Large intestine (tissue), 3 donors: ENCODE results near the gene PLOD2. TPM values are rescaled to one million over a fixed set of nuclear protein-coding genes. Genes with fewer than 3 reads are reported as not detected.

Source experiments
- DNase-seq, 2 donors: peaks; one replicate each; pipeline versions ENCODE4 v3.0.0 to v3.0.0-alpha.2; 2013
- H3K27ac ChIP-seq: one replicate; pipeline ENCODE4 v1.5.1; 2013; ENCODE audit warnings: low read length
- H3K27me3 ChIP-seq: 2 replicates; pipeline ENCODE4 v1.6.1; 2013; ENCODE audit warnings: low read length; ENCODE audit not compliant: control insufficient read depth, insufficient read depth
- H3K36me3 ChIP-seq: 2 replicates; pipeline ENCODE4 v1.6.1; 2013; ENCODE audit warnings: low read length; ENCODE audit not compliant: control insufficient read depth, insufficient read depth
- H3K4me1 ChIP-seq: one replicate; pipeline ENCODE4 v1.6.1; 2013; ENCODE audit warnings: low read length; ENCODE audit not compliant: control insufficient read depth, insufficient read depth
- H3K4me3 ChIP-seq: one replicate; pipeline ENCODE4 v1.5.1; 2013; ENCODE audit warnings: low read length
- H3K9me3 ChIP-seq: one replicate; pipeline ENCODE4 v1.6.1; 2013; ENCODE audit warnings: mild to moderate bottlenecking, low read depth, low read length, moderate library complexity; ENCODE audit not compliant: control insufficient read depth
- WGBS: methylation state at CpG from one replicate; pipeline ENCODE4 v1.1.5; 2013; ENCODE audit warnings: low lambda C conversion rate; ENCODE audit not compliant: insufficient coverage; 5-methylcytosine and 5-hydroxymethylcytosine counted together
- polyA plus RNA-seq: library from polyadenylated mRNA; unstranded; fragments of 120-200 nt; gene quantifications from one replicate; pipeline ENCODE4 v1.2.1, GENCODE V29; 2013

Gene PLOD2
- polyA plus RNA-seq, 1 donor: 92.2 TPM

DNA sequence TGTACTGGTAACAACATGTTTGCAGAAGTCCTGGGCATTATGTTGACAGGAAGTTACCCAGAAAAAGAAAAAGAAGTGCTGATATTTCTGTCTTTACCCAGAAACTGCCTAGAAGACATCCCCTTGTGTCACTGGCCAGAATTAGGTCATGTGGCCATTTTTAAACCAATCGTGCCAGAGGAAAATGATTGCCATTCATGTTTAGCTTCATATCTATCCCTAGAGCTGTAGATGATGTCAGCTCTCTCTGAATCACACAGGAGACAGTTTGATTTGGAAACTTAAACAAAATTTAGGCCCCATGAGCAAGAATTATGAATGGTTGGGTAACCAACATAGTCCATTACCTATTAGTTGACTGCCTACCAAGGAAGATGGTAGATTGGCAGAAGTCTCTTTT, 8.9 kb upstream of the PLOD2 start:
- no peaks in the 10 kb centered on the region for H3K27me3 ChIP-seq
- no peaks in the 10 kb centered on the region for H3K9me3 ChIP-seq
- H3K4me1 ChIP-seq: peaks cover 15% of the 10 kb centered on the region
- DNase-seq: no peak
- no CpG with 5 or more reads among the region's 1 CpG for WGBS
- H3K4me3 ChIP-seq: no peak overlapping the region
- H3K27ac ChIP-seq: no peak overlapping the region
- H3K36me3 ChIP-seq: no peaks in the 10 kb centered on the region

DNA sequence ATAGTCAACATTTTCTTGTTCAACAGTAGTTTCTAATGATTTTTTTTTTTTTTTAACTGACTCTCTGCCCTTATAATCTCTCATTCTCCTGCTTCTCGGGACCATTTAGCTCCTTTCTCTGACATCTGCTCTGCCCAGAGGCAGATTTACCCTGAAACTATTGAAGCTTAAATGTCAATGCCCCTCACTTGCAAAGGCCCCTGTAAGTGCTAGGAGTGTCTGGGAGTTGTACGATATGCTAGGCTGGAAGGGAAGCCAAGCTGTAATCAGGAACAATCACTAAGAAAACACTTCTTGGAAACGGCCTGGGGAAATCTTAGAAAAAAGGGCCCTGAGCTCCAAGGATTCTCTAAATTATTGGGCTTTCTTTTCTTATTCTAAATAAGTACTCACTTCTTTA, 5.8 kb upstream of the PLOD2 start:
- H3K27ac ChIP-seq: peak overlapping the region; percentile 68
- whole genome bisulfite sequencing: 17% methylated on average over 2 of the region's 3 CpGs

DNA sequence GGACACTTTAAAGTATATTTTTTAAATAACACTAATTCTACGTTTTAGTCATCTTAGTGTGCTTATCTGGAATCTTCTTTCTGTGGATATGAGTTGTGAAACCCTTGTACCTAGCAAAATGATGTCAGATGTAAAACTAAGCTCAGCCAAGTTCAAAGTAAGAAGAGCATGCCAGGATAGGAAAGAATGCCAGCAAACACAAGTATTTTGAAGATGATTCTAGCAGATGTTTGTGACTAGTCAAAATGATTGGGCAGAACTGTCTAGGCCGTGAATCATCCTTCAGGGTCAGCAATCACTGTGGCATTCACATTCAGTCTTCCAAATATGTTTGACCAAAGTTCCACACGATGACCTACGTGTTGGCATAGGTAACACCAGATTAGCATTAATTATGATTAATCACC, 5.4 kb upstream of the PLOD2 start:
- DNase-seq: peak; percentile 27 to 59
- 14% methylated on average over 2 of the region's 4 CpGs for WGBS
- no peaks in the 10 kb centered on the region for H3K9me3 ChIP-seq
- H3K4me3 ChIP-seq: no peak overlapping the region
- no peaks in the 10 kb centered on the region for H3K36me3 ChIP-seq
- no peaks in the 10 kb centered on the region for H3K27me3 ChIP-seq
- H3K4me1 ChIP-seq: peaks cover 30% of the 10 kb centered on the region
- H3K27ac ChIP-seq: peak overlapping the region; percentile 68

More for the DNA sequence above, 5.8 kb upstream of the PLOD2 start:
- no peaks in the 10 kb centered on the region for H3K9me3 ChIP-seq
- H3K27me3 ChIP-seq: no peaks in the 10 kb centered on the region
- no peaks in the 10 kb centered on the region for H3K36me3 ChIP-seq
- H3K4me3 ChIP-seq: no peak overlapping the region
- no peak for DNase-seq
- H3K4me1 ChIP-seq: peaks cover 28% of the 10 kb centered on the region

DNA sequence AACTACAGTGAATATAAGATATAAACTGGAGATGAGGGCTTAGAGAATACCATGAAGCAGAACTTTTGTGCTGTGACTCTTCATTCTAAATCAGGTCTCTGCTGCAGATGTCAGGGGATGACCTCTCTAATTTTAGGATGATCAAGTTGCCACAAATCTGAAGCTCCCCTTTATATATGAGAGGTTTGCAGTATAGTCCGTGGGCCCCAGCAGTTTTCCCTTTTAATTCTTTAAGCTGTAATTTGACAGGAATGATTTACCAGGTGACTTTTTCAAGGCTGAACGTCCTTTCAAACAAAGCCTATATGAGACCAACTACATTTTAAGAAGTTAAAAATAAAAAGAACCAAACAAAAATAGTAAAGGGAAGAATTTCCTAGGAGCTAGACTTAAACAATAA, 4.9 kb upstream of the PLOD2 start:
- Histone ChIP-seq H3K36me3 (no peaks in the 10 kb centered on the region), H3K27ac (peak overlapping the region; percentile 68)
- 17% methylated on average over 1 of the region's 2 CpGs for WGBS

DNA sequence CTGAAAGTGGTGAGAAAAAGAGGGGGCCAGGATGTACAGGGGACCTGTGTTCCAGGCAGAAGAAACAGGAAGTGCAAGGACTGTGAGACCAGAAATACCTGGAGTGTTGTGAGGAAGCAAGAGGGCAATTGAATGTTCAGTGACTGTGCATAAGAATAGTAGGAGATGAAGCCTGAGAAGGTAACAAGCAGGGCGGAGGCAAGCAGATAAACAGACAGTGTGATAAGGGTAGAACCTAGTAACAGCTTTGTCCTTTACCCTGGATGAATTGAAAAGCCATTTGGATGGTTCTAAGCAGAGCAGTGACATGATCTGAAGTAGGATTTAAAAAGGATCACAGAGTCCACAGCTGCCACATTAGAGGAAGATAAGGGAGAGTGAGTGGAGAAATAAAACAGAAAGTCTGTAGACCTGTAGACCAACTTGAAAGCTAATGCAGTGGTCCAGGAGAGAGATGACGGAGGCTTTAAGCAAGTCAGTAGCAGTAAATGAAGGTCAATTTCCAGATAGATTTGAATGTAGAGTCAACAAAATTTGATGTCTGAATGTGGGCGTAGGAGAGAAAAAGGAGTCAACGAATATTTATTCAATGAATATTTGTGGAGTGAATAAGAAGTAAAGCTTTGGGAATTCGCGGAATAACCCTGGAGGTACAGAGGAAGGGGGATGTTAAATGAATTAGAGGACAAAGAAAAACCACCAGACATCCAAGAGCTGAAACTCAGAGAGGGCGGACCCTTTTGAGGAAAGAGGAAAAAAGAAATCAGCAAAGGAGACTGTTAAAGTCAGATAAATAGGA, 4.2 kb upstream of the PLOD2 start:
- no peaks in the 10 kb centered on the region for H3K9me3 ChIP-seq
- H3K4me3 ChIP-seq: no peak overlapping the region
- WGBS: 58% methylated on average over 5 of the region's 7 CpGs
- peak overlapping the region; percentile 68 for H3K27ac ChIP-seq
- no peaks in the 10 kb centered on the region for H3K27me3 ChIP-seq
- H3K4me1 ChIP-seq: peaks cover 30% of the 10 kb centered on the region
- DNase-seq: peak; percentile 63 to 89
- no peaks in the 10 kb centered on the region for H3K36me3 ChIP-seq

More for the DNA sequence above, 4.9 kb upstream of the PLOD2 start:
- DNase-seq: no peak
- H3K27me3 ChIP-seq: no peaks in the 10 kb centered on the region
- H3K4me1 ChIP-seq: peaks cover 30% of the 10 kb centered on the region
- no peaks in the 10 kb centered on the region for H3K9me3 ChIP-seq
- no peak overlapping the region for H3K4me3 ChIP-seq

DNA sequence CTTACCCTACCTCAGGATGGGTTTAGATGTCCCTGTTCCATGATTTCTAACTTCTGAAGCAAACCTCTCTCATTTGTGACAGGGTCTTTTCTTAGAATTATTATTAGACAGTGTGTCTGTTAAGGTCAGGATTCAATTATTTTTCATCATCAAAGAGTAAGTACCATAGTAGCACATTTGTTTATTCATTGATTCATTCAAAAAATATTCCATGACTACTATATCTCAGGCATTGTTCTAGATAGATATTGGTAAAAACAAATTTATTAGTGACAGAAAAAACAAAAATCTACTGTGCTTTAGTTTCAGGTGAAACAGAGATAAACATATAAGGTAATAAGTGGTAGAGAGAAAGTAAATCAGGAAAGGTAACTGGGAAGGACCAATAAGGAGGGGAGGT, 3.5 kb upstream of the PLOD2 start:
- H3K27me3 ChIP-seq: no peaks in the 10 kb centered on the region
- H3K27ac ChIP-seq: peak overlapping the region; percentile 68
- no peak overlapping the region for H3K4me3 ChIP-seq
- H3K4me1 ChIP-seq: peaks cover 30% of the 10 kb centered on the region
- H3K9me3 ChIP-seq: no peaks in the 10 kb centered on the region
- no peak for DNase-seq
- H3K36me3 ChIP-seq: no peaks in the 10 kb centered on the region

DNA sequence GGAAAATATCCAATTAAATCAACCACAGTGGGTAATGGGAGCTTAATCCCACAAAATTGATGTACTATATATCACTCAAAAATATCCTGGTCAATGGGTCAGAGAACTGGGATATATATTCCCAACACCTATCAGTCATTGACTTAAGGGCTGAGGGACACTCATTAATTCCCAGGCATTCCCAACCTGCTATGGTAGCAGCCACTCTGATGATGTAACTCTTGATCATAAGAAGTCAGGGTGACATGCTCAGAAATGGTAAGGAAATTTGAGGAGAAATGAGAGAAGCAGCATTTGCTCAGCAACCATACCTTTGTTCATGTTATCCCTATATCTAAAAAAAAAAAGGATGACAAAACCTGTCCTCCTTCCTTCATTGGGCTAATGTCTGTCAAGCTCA, 3.1 kb upstream of the PLOD2 start:
- Histone ChIP-seq H3K27me3 (no peaks in the 10 kb centered on the region), H3K4me3 (no peak overlapping the region), H3K4me1 (peaks cover 30% of the 10 kb centered on the region), H3K36me3 (no peaks in the 10 kb centered on the region), H3K9me3 (no peaks in the 10 kb centered on the region), H3K27ac (peak overlapping the region; percentile 68)
- no peak for DNase-seq

DNA sequence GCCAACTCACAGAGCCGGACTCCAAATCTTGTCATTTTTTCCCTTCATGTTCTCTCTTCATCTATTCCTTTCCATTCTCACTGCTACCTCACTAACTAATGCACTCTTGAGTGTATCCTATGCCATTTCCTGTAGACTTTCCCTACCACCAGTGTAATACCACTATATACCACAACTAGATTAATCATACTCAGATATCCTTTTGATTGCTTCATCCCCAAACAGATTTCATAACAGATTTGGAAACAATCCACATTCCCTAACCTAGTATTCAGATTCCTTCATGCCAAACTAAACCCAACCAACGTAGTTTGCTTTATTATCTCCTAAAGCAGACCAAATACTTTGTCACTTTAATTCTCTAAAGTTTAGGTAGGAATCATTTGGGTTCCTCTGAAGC, 2.6 kb upstream of the PLOD2 start:
- Histone ChIP-seq H3K4me3 (no peak overlapping the region), H3K27ac (no peak overlapping the region), H3K9me3 (no peaks in the 10 kb centered on the region), H3K4me1 (peaks cover 31% of the 10 kb centered on the region), H3K27me3 (no peaks in the 10 kb centered on the region), H3K36me3 (no peaks in the 10 kb centered on the region)
- DNase-seq: no peak
- 100% methylated on average over 1 of the region's 2 CpGs for WGBS

DNA sequence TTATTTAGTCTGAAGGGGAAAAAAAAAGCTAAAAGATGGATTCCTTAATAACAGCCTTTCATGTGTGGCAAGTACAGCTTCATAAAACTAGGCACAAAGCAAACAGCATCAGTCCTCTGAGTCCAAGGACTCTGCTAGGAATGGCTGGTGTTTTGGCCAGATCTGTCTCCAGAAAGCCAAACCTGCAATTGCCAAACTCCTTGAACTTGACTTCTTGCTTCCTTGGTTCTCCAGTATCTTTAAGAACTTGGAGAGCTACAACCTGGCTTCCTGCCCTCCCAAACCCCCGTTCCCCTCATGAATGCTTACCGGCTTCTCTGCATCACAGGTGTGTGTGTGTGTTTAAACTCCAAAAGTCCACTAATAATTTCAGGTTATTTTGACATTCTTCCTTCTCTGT, 1.6 kb upstream of the PLOD2 start:
- WGBS: no CpG with 5 or more reads among the region's 2 CpGs

DNA sequence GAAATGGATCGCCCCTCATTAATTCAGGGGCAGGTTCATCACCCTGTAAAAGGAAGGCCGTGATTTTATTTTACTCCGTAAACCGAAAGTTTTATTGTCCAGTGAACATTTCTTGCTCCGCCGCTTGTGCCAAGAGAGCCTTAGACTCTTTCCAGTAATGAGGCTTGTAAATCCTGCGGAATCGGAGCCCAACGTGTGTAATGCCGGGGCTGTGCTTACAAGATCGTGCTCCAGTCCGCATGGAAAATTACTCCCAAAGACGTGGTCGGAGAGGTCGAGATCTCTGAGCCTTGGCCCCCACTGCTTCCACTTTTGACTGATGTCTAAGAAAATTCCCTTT, 649 bp upstream of the PLOD2 start:
- Histone ChIP-seq H3K9me3 (no peaks in the 10 kb centered on the region), H3K27me3 (no peaks in the 10 kb centered on the region), H3K36me3 (no peaks in the 10 kb centered on the region), H3K4me1 (peaks cover 35% of the 10 kb centered on the region), H3K4me3 (peak overlapping the region; percentile 86), H3K27ac (peak overlapping the region; percentile 96)
- no CpG with 5 or more reads among the region's 15 CpGs for WGBS
- peak in 1 of 2 donors; percentile 31 for DNase-seq

More for the DNA sequence above, 1.6 kb upstream of the PLOD2 start:
- Histone ChIP-seq H3K27me3 (no peaks in the 10 kb centered on the region), H3K27ac (no peak overlapping the region), H3K36me3 (no peaks in the 10 kb centered on the region), H3K9me3 (no peaks in the 10 kb centered on the region), H3K4me3 (no peak overlapping the region), H3K4me1 (peaks cover 35% of the 10 kb centered on the region)
- peak in 1 of 2 donors; percentile 47 for DNase-seq

DNA sequence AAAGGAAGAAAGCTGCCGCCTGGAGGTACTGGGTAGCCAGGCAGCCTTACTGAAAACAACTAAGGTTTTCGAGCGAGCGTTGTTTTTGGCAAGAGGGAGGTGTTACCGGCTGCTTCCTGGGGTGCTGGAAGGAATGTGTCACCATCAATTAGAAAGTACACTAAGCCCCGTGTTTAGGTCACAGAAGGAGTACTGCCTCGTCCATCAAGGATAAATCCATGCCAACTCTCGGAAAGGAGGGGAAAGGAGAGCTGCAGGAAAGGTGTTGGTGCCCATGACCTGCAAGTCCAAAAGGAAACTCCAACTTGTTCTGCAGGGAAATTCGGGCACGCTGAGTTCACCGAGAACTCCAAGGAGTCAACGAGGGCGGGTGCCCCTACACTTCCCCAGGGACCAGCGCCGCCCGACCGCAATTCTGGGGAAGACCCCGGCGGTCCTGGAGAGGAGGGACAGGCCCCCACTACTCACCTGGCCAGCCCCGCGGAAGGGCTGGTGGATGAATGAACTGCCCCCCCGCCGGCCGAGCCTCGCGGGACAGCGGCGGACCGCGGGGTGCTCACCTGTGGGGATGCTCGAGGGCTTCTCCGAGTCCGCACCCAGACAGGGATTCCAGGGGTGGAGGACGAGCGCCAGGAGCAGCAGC, 542 bp downstream of the PLOD2 start:
- H3K4me3 ChIP-seq: peak overlapping the region; percentile 86
- H3K4me1 ChIP-seq: peaks cover 38% of the 10 kb centered on the region
- no peaks in the 10 kb centered on the region for H3K36me3 ChIP-seq
- DNase-seq: peak; percentile 42 to 82
- no peaks in the 10 kb centered on the region for H3K9me3 ChIP-seq
- no CpG with 5 or more reads among the region's 35 CpGs for WGBS
- peak overlapping the region; percentile 96 for H3K27ac ChIP-seq
- H3K27me3 ChIP-seq: no peaks in the 10 kb centered on the region
